Neural cell (in vitro differentiated cells): ENCODE data around the gene RPL36AL.

Experiments used
- MXI1 ChIP-seq: fragments of 450-650 bp; conservative IDR thresholded peaks from 2 replicates; pipeline ENCODE4 v1.6.1; 2014; ENCODE audit warnings: antibody characterized with exemption, mild to moderate bottlenecking; ENCODE audit not compliant: poor library complexity, severe bottlenecking
- POLR2AphosphoS5 ChIP-seq: IDR thresholded peaks from 2 replicates; pipeline ENCODE4 v1.6.1; 2012
- TF ChIP-seq, protein P1 (sequence below): fragments of 450-650 bp; IDR thresholded peaks from 2 replicates; pipeline ENCODE4 v1.5.1; 2014; ENCODE audit warnings: antibody characterized with exemption, mild to moderate bottlenecking, moderate library complexity; ENCODE audit not compliant: poor library complexity, severe bottlenecking
- TF ChIP-seq, protein P2 (sequence below): IDR thresholded peaks from 2 replicates; pipeline ENCODE4 v1.6.1; 2012; ENCODE audit warnings: borderline replicate concordance

GRCh38 chr14:49612671-49613070 is 7.8 kb downstream of the RPL36AL start:
- TF ChIP-seq, protein P1, sequence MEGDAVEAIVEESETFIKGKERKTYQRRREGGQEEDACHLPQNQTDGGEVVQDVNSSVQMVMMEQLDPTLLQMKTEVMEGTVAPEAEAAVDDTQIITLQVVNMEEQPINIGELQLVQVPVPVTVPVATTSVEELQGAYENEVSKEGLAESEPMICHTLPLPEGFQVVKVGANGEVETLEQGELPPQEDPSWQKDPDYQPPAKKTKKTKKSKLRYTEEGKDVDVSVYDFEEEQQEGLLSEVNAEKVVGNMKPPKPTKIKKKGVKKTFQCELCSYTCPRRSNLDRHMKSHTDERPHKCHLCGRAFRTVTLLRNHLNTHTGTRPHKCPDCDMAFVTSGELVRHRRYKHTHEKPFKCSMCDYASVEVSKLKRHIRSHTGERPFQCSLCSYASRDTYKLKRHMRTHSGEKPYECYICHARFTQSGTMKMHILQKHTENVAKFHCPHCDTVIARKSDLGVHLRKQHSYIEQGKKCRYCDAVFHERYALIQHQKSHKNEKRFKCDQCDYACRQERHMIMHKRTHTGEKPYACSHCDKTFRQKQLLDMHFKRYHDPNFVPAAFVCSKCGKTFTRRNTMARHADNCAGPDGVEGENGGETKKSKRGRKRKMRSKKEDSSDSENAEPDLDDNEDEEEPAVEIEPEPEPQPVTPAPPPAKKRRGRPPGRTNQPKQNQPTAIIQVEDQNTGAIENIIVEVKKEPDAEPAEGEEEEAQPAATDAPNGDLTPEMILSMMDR, result no peak
- TF ChIP-seq MXI1 (no peak), POLR2AphosphoS5 (no peak)
- TF ChIP-seq, protein P2, sequence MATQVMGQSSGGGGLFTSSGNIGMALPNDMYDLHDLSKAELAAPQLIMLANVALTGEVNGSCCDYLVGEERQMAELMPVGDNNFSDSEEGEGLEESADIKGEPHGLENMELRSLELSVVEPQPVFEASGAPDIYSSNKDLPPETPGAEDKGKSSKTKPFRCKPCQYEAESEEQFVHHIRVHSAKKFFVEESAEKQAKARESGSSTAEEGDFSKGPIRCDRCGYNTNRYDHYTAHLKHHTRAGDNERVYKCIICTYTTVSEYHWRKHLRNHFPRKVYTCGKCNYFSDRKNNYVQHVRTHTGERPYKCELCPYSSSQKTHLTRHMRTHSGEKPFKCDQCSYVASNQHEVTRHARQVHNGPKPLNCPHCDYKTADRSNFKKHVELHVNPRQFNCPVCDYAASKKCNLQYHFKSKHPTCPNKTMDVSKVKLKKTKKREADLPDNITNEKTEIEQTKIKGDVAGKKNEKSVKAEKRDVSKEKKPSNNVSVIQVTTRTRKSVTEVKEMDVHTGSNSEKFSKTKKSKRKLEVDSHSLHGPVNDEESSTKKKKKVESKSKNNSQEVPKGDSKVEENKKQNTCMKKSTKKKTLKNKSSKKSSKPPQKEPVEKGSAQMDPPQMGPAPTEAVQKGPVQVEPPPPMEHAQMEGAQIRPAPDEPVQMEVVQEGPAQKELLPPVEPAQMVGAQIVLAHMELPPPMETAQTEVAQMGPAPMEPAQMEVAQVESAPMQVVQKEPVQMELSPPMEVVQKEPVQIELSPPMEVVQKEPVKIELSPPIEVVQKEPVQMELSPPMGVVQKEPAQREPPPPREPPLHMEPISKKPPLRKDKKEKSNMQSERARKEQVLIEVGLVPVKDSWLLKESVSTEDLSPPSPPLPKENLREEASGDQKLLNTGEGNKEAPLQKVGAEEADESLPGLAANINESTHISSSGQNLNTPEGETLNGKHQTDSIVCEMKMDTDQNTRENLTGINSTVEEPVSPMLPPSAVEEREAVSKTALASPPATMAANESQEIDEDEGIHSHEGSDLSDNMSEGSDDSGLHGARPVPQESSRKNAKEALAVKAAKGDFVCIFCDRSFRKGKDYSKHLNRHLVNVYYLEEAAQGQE, result no peak
